Adrenal gland (tissue), 5 donors: ENCODE results near the gene MISFA.

Experiments
- POLR2A ChIP-seq, 2 donors: fragments of 450-650 bp; IDR thresholded peaks; one replicate each; pipeline ENCODE4 v1.6.1; 2017; ENCODE audit warnings: antibody characterized with exemption in 2 of 2, mild to moderate bottlenecking in 2 of 2, moderate library complexity in 1 of 2
- TF ChIP-seq, protein P1 (sequence below), 6 experiments: fragments of 450-650 bp in 4 of 6; fragments of 200-600 bp in 2 of 6; sonication (generic) in 1 of 6; IDR thresholded peaks; 1 replicate in 5 of 6; 2 replicates in 1 of 6; pipeline versions ENCODE4 v1.5.1 to v1.8.0; 2016 to 2021; ENCODE audit warnings: antibody characterized with exemption in 6 of 6, mild to moderate bottlenecking in 2 of 6, moderate library complexity in 1 of 6
- donor health status: DM: no; HTN: no; CAD: no.

DNA sequence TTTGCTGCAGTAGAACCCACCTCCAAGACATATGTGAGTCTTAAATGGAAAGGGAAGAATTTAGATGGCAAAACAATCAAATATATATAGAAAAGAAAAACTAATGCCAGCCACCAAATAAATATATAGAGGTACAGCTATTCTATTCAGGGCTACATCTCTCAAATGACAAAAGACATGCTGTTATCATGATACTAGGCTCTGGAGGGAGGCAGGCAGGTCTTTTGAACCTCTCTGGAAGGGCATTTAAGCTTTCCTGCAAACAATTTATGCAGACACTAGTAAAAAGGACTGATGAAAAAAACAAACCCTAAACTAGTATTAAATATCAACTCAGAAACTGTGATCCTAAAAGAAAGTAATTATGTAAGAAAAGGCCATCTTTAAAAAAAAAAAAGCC is 35.4 kb upstream of the MISFA start:
- TF ChIP-seq, protein P1, sequence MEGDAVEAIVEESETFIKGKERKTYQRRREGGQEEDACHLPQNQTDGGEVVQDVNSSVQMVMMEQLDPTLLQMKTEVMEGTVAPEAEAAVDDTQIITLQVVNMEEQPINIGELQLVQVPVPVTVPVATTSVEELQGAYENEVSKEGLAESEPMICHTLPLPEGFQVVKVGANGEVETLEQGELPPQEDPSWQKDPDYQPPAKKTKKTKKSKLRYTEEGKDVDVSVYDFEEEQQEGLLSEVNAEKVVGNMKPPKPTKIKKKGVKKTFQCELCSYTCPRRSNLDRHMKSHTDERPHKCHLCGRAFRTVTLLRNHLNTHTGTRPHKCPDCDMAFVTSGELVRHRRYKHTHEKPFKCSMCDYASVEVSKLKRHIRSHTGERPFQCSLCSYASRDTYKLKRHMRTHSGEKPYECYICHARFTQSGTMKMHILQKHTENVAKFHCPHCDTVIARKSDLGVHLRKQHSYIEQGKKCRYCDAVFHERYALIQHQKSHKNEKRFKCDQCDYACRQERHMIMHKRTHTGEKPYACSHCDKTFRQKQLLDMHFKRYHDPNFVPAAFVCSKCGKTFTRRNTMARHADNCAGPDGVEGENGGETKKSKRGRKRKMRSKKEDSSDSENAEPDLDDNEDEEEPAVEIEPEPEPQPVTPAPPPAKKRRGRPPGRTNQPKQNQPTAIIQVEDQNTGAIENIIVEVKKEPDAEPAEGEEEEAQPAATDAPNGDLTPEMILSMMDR (IDR thresholded peaks at IDR 0.05): no peak
- TF ChIP-seq POLR2A (IDR thresholded peaks at IDR 0.05): no peak
